Neural cell (in vitro differentiated cells): ENCODE measurements around the gene SLC6A11. TPM values are rescaled to one million over a fixed set of nuclear protein-coding genes. Genes with fewer than 3 reads are reported as not detected.

ENCODE experiments used
- H2AFZ ChIP-seq: fragments of 200-600, 300-800 bp; sonication (generic), shearing (Covaris generic); 2 replicates; pipeline ENCODE4 v1.6.0; 2014; ENCODE audit warnings: low read depth, mild to moderate bottlenecking, antibody characterized with exemption, low read length, moderate library complexity
- H3F3A ChIP-seq: fragments of 200-600 bp; shearing (Covaris generic); 2 replicates; pipeline ENCODE4 v1.6.1; 2016; ENCODE audit warnings: mild to moderate bottlenecking, moderate library complexity, mixed read lengths, antibody characterized with exemption, low read length; ENCODE audit not compliant: insufficient read depth, poor library complexity, severe bottlenecking
- H3K27ac ChIP-seq: fragments of 200-600, 300-800 bp; sonication (generic), shearing (Covaris generic); 2 replicates; pipeline ENCODE4 v1.5.1; 2014; ENCODE audit warnings: mild to moderate bottlenecking, low read length, moderate library complexity
- H3K27me3 ChIP-seq: fragments of 300-800, 200-600 bp; sonication (generic), shearing (Covaris generic); 2 replicates; pipeline ENCODE4 v1.6.0; 2014; ENCODE audit warnings: mild to moderate bottlenecking, low read depth, low read length, moderate library complexity; ENCODE audit not compliant: insufficient read depth
- H3K36me3 ChIP-seq: fragments of 300-800, 200-600 bp; sonication (generic), shearing (Covaris generic); 2 replicates; pipeline ENCODE4 v1.5.1; 2014; ENCODE audit warnings: mild to moderate bottlenecking, antibody characterized with exemption, low read length, moderate library complexity; ENCODE audit not compliant: insufficient read depth
- H3K4me2 ChIP-seq: fragments of 300-800, 200-600 bp; sonication (generic), shearing (Covaris generic); 2 replicates; pipeline ENCODE4 v1.6.0; 2014; ENCODE audit warnings: mild to moderate bottlenecking, low read length
- H3K4me3 ChIP-seq: fragments of 300-800, 200-600 bp; sonication (generic), shearing (Covaris generic); 2 replicates; pipeline ENCODE4 v1.5.1; 2014; ENCODE audit warnings: mild to moderate bottlenecking, low read length, moderate library complexity
- H3K79me2 ChIP-seq: fragments of 200-600 bp; shearing (Covaris generic); replicated peaks from 2 replicates; pipeline ENCODE4 v1.6.0; 2014; ENCODE audit warnings: mild to moderate bottlenecking, low read length, moderate library complexity; ENCODE audit not compliant: insufficient read depth
- H3K9ac ChIP-seq: fragments of 300-800, 200-600 bp; sonication (generic), shearing (Covaris generic); 2 replicates; pipeline ENCODE4 v1.6.1; 2016; ENCODE audit warnings: mild to moderate bottlenecking, low read length, mixed read lengths
- H3K9me2 ChIP-seq: fragments of 200-600 bp; shearing (Covaris generic); 2 replicates; pipeline ENCODE4 v1.6.1; 2016; ENCODE audit warnings: mild to moderate bottlenecking, low read length, mixed read lengths; ENCODE audit not compliant: insufficient read depth
- H3K9me3 ChIP-seq: fragments of 200-600, 300-800 bp; sonication (generic), shearing (Covaris generic); 2 replicates; pipeline ENCODE4 v1.6.1; 2016; ENCODE audit warnings: mild to moderate bottlenecking, mixed run types, low read length, moderate library complexity, mixed read lengths
- H4K20me1 ChIP-seq: fragments of 200-600 bp; shearing (Covaris generic); 2 replicates; pipeline ENCODE4 v1.6.1; 2016; ENCODE audit warnings: mild to moderate bottlenecking, mixed run types; ENCODE audit not compliant: insufficient read depth
- CTCF ChIP-seq: fragments of 450-650 bp; IDR thresholded peaks from 2 replicates; pipeline ENCODE4 v1.5.1; 2014; ENCODE audit warnings: antibody characterized with exemption, mild to moderate bottlenecking, moderate library complexity; ENCODE audit not compliant: poor library complexity, severe bottlenecking
- EP300 ChIP-seq: fragments of 450-650 bp; conservative IDR thresholded peaks from 2 replicates; pipeline ENCODE4 v1.6.1; 2014; ENCODE audit warnings: antibody characterized with exemption, mild to moderate bottlenecking, moderate library complexity; ENCODE audit not compliant: poor library complexity, severe bottlenecking
- EZH2 ChIP-seq: fragments of 200-600, 300-800 bp; shearing (Covaris generic), sonication (generic); IDR thresholded peaks from 2 replicates; pipeline ENCODE4 v1.6.1; 2014; ENCODE audit warnings: antibody characterized with exemption, low read length, borderline replicate concordance, mild to moderate bottlenecking; ENCODE audit not compliant: insufficient read depth, poor library complexity, severe bottlenecking
- MXI1 ChIP-seq: fragments of 450-650 bp; conservative IDR thresholded peaks from 2 replicates; pipeline ENCODE4 v1.6.1; 2014; ENCODE audit warnings: antibody characterized with exemption, mild to moderate bottlenecking; ENCODE audit not compliant: poor library complexity, severe bottlenecking
- POLR2AphosphoS5 ChIP-seq: IDR thresholded peaks from 2 replicates; pipeline ENCODE4 v1.6.1; 2012
- RAD21 ChIP-seq: fragments of 450-650 bp; conservative IDR thresholded peaks from 2 replicates; pipeline ENCODE4 v1.6.1; 2014; ENCODE audit warnings: antibody characterized with exemption, mild to moderate bottlenecking, moderate library complexity
- SMC3 ChIP-seq: fragments of 450-650 bp; conservative IDR thresholded peaks from 2 replicates; pipeline ENCODE4 v1.6.1; 2014; ENCODE audit warnings: antibody characterized with exemption, mild to moderate bottlenecking, moderate library complexity; ENCODE audit not compliant: poor library complexity
- TAF1 ChIP-seq: IDR thresholded peaks from 2 replicates; pipeline ENCODE4 v1.6.1; 2012; ENCODE audit warnings: low read depth
- polyA plus RNA-seq: library from polyadenylated mRNA; depleted of rRNA; stranded (reverse); fragments of >200 nt; gene quantifications from 2 replicates; pipeline ENCODE4 v1.2.3, GENCODE V29; 2014
- TF ChIP-seq, protein P1 (sequence below): IDR thresholded peaks from 2 replicates; pipeline ENCODE4 v1.6.1; 2012; ENCODE audit warnings: borderline replicate concordance

The SLC6A11 gene
- polyA plus RNA-seq, 1 donor from 2014 or later: 4.2 TPM

DNA sequence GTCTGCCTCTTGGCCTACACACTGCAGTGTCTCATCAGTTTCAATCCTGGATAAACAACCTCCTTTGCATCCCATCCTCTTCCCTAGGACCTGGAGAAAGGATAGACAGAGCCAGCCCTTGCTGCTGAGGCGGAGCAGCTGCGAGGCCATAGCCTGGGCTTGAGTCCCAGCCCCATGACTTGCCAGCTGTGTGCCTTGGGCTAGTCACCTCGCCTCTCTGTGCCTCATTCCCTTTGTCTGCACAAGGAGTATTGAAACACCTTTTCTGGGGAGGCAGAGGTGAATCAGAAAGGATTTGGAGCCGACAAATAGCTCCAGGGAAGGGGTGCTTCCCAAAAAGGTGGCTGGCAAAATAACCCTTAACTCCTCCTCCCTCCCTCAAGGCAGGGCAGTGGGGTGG is 111.5 kb downstream of the SLC6A11 start:
- Histone ChIP-seq H3K4me3 (no peak overlapping the region), H3K9ac (no peak overlapping the region), H3F3A (no peaks in the 10 kb centered on the region), H3K27me3 (no peaks in the 10 kb centered on the region), H3K4me2 (no peak overlapping the region), H4K20me1 (no peaks in the 10 kb centered on the region), H3K36me3 (no peaks in the 10 kb centered on the region), H3K9me3 (no peaks in the 10 kb centered on the region), H2AFZ (no peak overlapping the region), H3K79me2 (no peaks in the 10 kb centered on the region), H3K9me2 (no peaks in the 10 kb centered on the region), H3K27ac (no peak overlapping the region)
- no peak for TF ChIP-seq MXI1
- TF ChIP-seq RAD21: no peak
- TF ChIP-seq EZH2: no peak
- no peak for TF ChIP-seq CTCF
- TF ChIP-seq TAF1: no peak

- Histone ChIP-seq H3K9me3 (no peaks in the 10 kb centered on the region), H3K4me2 (no peak overlapping the region), H2AFZ (no peak overlapping the region), H3K4me3 (no peak overlapping the region), H3K9me2 (no peaks in the 10 kb centered on the region), H3F3A (no peaks in the 10 kb centered on the region), H3K9ac (no peak overlapping the region), H4K20me1 (no peaks in the 10 kb centered on the region), H3K79me2 (no peaks in the 10 kb centered on the region), H3K27me3 (no peaks in the 10 kb centered on the region), H3K27ac (no peak overlapping the region), H3K36me3 (no peaks in the 10 kb centered on the region)
- no peak for TF ChIP-seq CTCF
- TF ChIP-seq EP300: no peak
- no peak for TF ChIP-seq RAD21
- no peak for TF ChIP-seq TAF1
- TF ChIP-seq EZH2: no peak
- TF ChIP-seq MXI1: no peak
- TF ChIP-seq, protein P1, sequence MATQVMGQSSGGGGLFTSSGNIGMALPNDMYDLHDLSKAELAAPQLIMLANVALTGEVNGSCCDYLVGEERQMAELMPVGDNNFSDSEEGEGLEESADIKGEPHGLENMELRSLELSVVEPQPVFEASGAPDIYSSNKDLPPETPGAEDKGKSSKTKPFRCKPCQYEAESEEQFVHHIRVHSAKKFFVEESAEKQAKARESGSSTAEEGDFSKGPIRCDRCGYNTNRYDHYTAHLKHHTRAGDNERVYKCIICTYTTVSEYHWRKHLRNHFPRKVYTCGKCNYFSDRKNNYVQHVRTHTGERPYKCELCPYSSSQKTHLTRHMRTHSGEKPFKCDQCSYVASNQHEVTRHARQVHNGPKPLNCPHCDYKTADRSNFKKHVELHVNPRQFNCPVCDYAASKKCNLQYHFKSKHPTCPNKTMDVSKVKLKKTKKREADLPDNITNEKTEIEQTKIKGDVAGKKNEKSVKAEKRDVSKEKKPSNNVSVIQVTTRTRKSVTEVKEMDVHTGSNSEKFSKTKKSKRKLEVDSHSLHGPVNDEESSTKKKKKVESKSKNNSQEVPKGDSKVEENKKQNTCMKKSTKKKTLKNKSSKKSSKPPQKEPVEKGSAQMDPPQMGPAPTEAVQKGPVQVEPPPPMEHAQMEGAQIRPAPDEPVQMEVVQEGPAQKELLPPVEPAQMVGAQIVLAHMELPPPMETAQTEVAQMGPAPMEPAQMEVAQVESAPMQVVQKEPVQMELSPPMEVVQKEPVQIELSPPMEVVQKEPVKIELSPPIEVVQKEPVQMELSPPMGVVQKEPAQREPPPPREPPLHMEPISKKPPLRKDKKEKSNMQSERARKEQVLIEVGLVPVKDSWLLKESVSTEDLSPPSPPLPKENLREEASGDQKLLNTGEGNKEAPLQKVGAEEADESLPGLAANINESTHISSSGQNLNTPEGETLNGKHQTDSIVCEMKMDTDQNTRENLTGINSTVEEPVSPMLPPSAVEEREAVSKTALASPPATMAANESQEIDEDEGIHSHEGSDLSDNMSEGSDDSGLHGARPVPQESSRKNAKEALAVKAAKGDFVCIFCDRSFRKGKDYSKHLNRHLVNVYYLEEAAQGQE: no peak
- no peak for TF ChIP-seq POLR2AphosphoS5
- no peak for TF ChIP-seq SMC3
Measured at GRCh38 chr3:10928407-10928960, 112.5 kb downstream of the SLC6A11 start.
